WTC11 (cell line): ENCODE measurements around the gene CD84. TPM values are rescaled to one million over a fixed set of nuclear protein-coding genes. Genes with fewer than 3 reads are reported as not detected.

Experiments used
- ATAC-seq: fragments of 200-7000 bp; cut with Tn5 transposase; 2 replicates; pipeline ENCODE4 v1.10.0; 2021; ENCODE audit warnings: mild to moderate bottlenecking, moderate library complexity
- CTCF ChIA-PET: fragments of 300-600 bp; sonication (Branson Sonifier 250); formaldehyde crosslinking; loops from one replicate; lab custom pipeline; 2021; ENCODE audit warnings: antibody characterized with exemption; lab: Charles Lee
- POLR2A ChIA-PET: fragments of 350-600 bp; sonication (Branson Sonifier 250); formaldehyde crosslinking; loops from one replicate; lab custom pipeline; 2021; ENCODE audit warnings: antibody characterized with exemption; lab: Charles Lee
- DNase-seq: peaks from one replicate; pipeline ENCODE4 v3.0.0; 2021; ENCODE audit warnings: low spot score
- H3K27ac Mint-ChIP-seq: 2 replicates; pipeline ENCODE4 v1.8.0; 2021; ENCODE audit warnings: mixed read lengths
- H3K27me3 Mint-ChIP-seq: 2 replicates; pipeline ENCODE4 v1.8.0; 2021; ENCODE audit warnings: low read depth, mild to moderate bottlenecking, moderate library complexity, mixed read lengths
- H3K36me3 Mint-ChIP-seq: 2 replicates; pipeline ENCODE4 v1.8.0; 2021; ENCODE audit warnings: mixed read lengths
- H3K4me1 Mint-ChIP-seq: 2 replicates; pipeline ENCODE4 v1.8.0; 2022; ENCODE audit warnings: mixed read lengths
- H3K4me3 Mint-ChIP-seq: 2 replicates; pipeline ENCODE4 v1.8.0; 2021; ENCODE audit warnings: mild to moderate bottlenecking, moderate library complexity, mixed read lengths
- H3K9me3 Mint-ChIP-seq: 2 replicates; pipeline ENCODE4 v1.8.0; 2021; ENCODE audit warnings: mixed read lengths
- FOXJ3 ChIP-seq: sonication (generic); formaldehyde crosslinking; IDR thresholded peaks from 2 replicates; pipeline ENCODE4 v1.9.0; 2021; ENCODE audit warnings: missing genetic modification reagents, mild to moderate bottlenecking, borderline replicate concordance
- FOXK1 ChIP-seq: sonication (generic); formaldehyde crosslinking; IDR thresholded peaks from 2 replicates; pipeline ENCODE4 v1.8.0; 2022; ENCODE audit warnings: mild to moderate bottlenecking, moderate library complexity, missing genetic modification reagents
- FOXP1 ChIP-seq: sonication (generic); formaldehyde crosslinking; IDR thresholded peaks from 2 replicates; pipeline ENCODE4 v1.8.0; 2022; ENCODE audit warnings: missing genetic modification reagents, mild to moderate bottlenecking, moderate library complexity, borderline replicate concordance
- GABPB1 ChIP-seq: sonication (generic); formaldehyde crosslinking; IDR thresholded peaks from 2 replicates; pipeline ENCODE4 v1.8.1; 2023; ENCODE audit warnings: mild to moderate bottlenecking, missing genetic modification reagents
- GRHL2 ChIP-seq: fragments of 250-450 bp; sonication (Bioruptor Pico); IDR thresholded peaks from 2 replicates; pipeline ENCODE4 v1.8.0; 2022; ENCODE audit warnings: mild to moderate bottlenecking, moderate library complexity; ENCODE audit not compliant: insufficient replicate concordance, severe bottlenecking
- HMGA2 ChIP-seq: fragments of 250-450 bp; sonication (Bioruptor Pico); IDR thresholded peaks from 2 replicates; pipeline ENCODE4 v1.4.0; 2021; ENCODE audit warnings: mild to moderate bottlenecking, moderate library complexity
- KAT7 ChIP-seq: sonication (generic); formaldehyde crosslinking; IDR thresholded peaks from 2 replicates; pipeline ENCODE4 v1.8.1; 2023; ENCODE audit warnings: missing genetic modification reagents, mild to moderate bottlenecking, borderline replicate concordance
- MAX ChIP-seq: sonication (generic); formaldehyde crosslinking; IDR thresholded peaks from 2 replicates; pipeline ENCODE4 v1.8.0; 2022; ENCODE audit warnings: mild to moderate bottlenecking, missing genetic modification reagents
- MXD4 ChIP-seq: fragments of 250-450 bp; sonication (Bioruptor Pico); IDR thresholded peaks from 2 replicates; pipeline ENCODE4 v1.8.0; 2021; ENCODE audit warnings: mild to moderate bottlenecking, moderate library complexity, borderline replicate concordance
- PRRX2 ChIP-seq: fragments of 250-450 bp; sonication (Bioruptor Pico); IDR thresholded peaks from 2 replicates; pipeline ENCODE4 v1.8.0; 2021; ENCODE audit warnings: mild to moderate bottlenecking
- TCF7 ChIP-seq: sonication (generic); formaldehyde crosslinking; IDR thresholded peaks from 2 replicates; pipeline ENCODE4 v1.8.0; 2022; ENCODE audit warnings: mild to moderate bottlenecking, low read depth, missing genetic modification reagents, moderate library complexity
- TP53 ChIP-seq: sonication (generic); formaldehyde crosslinking; IDR thresholded peaks from 2 replicates; pipeline ENCODE4 v1.8.1; 2023; ENCODE audit warnings: mild to moderate bottlenecking, missing genetic modification reagents
- ZMAT4 ChIP-seq: fragments of 250-450 bp; sonication (Bioruptor Pico); IDR thresholded peaks from 2 replicates; pipeline ENCODE4 v1.9.0; 2021; ENCODE audit warnings: mild to moderate bottlenecking
- ZNF219 ChIP-seq: sonication (generic); formaldehyde crosslinking; IDR thresholded peaks from 2 replicates; pipeline ENCODE4 v1.8.0; 2023; ENCODE audit warnings: missing genetic modification reagents, mild to moderate bottlenecking, borderline replicate concordance
- ZNF263 ChIP-seq: sonication (generic); formaldehyde crosslinking; IDR thresholded peaks from 2 replicates; pipeline ENCODE4 v1.8.1; 2022; ENCODE audit warnings: low read depth, mild to moderate bottlenecking, moderate library complexity, missing genetic modification reagents
- ZNF317 ChIP-seq: sonication (generic); formaldehyde crosslinking; IDR thresholded peaks from 2 replicates; pipeline ENCODE4 v1.8.1; 2023; ENCODE audit warnings: low read depth, mild to moderate bottlenecking, moderate library complexity, missing genetic modification reagents, borderline replicate concordance
- ZNF671 ChIP-seq: fragments of 250-450 bp; sonication (Bioruptor Pico); IDR thresholded peaks from 2 replicates; pipeline ENCODE4 v1.8.0; 2021; ENCODE audit warnings: mild to moderate bottlenecking
- total RNA-seq: library from RNA; stranded (reverse); gene quantifications from 3 replicates; pipeline ENCODE4 v1.2.3, GENCODE V29; 2021
- TF ChIP-seq, protein P1 (sequence below): sonication (generic); formaldehyde crosslinking; IDR thresholded peaks from 2 replicates; pipeline ENCODE4 v1.8.0; 2023; ENCODE audit warnings: mild to moderate bottlenecking, missing genetic modification reagents
- TF ChIP-seq, protein P2 (sequence below): sonication (generic); formaldehyde crosslinking; IDR thresholded peaks from 2 replicates; pipeline ENCODE4 v1.8.1; 2023; ENCODE audit warnings: mild to moderate bottlenecking, missing genetic modification reagents
- TF ChIP-seq, protein P3 (sequence below): sonication (generic); formaldehyde crosslinking; conservative IDR thresholded peaks from 2 replicates; pipeline ENCODE4 v1.8.1; 2023; ENCODE audit warnings: mild to moderate bottlenecking, low read depth, missing genetic modification reagents, moderate library complexity
- TF ChIP-seq, protein P4 (sequence below): sonication (generic); formaldehyde crosslinking; IDR thresholded peaks from 2 replicates; pipeline ENCODE4 v1.8.1; 2022; ENCODE audit warnings: mild to moderate bottlenecking, moderate library complexity, missing genetic modification reagents

The CD84 gene
- total RNA-seq, 1 experiment from 2014 or later, result 0.17 TPM

DNA sequence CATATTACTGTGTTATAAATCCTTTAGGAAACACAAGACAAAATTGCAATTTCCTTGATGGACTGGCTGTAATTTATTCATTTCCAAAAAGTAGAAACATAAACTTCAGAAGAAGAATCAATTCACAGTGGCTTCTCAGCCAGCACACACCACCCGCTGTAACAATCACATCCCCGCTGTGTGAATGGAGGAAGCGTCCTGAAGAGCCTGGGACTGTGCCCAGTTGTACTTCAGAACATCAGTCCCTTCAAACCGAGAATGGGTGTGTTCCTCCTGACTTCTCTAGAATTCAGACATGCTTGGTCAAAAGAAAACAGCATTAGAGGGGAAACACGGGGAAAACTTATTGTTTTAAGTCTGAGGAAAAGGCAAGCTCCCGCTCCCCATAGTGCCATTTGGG, 28.8 kb upstream of the CD84 start:
- CTCF ChIA-PET, result interaction anchor here (0.7 to 5.9 kb wide), 7 partner anchors 10 to 169 kb away, joined by 3 to 53 read pairs (median 4); no protein-coding TSS in a partner anchor
- Mint-ChIP-seq H3K4me1 (peaks cover 53% of the 10 kb centered on the region), H3K4me3 (no peak overlapping the region), H3K9me3 (peaks cover 24% of the 10 kb centered on the region), H3K27me3 (no peaks in the 10 kb centered on the region; the same call in 1 of the 2 replicates), H3K27ac (no peak overlapping the region), H3K36me3 (peaks cover 6% of the 10 kb centered on the region)
- no peak for DNase-seq
- POLR2A ChIA-PET, result no interaction called here
- TF ChIP-seq TCF7 (no peak), MAX (CRISPR knock-in tag) (no peak), ZNF219 (CRISPR knock-in tag) (no peak), FOXK1 (no peak), ZNF671 (CRISPR knock-in tag) (no peak), ZMAT4 (CRISPR knock-in tag) (no peak), FOXJ3 (no peak), MXD4 (CRISPR knock-in tag) (no peak), FOXP1 (no peak)
- TF ChIP-seq, protein P1, sequence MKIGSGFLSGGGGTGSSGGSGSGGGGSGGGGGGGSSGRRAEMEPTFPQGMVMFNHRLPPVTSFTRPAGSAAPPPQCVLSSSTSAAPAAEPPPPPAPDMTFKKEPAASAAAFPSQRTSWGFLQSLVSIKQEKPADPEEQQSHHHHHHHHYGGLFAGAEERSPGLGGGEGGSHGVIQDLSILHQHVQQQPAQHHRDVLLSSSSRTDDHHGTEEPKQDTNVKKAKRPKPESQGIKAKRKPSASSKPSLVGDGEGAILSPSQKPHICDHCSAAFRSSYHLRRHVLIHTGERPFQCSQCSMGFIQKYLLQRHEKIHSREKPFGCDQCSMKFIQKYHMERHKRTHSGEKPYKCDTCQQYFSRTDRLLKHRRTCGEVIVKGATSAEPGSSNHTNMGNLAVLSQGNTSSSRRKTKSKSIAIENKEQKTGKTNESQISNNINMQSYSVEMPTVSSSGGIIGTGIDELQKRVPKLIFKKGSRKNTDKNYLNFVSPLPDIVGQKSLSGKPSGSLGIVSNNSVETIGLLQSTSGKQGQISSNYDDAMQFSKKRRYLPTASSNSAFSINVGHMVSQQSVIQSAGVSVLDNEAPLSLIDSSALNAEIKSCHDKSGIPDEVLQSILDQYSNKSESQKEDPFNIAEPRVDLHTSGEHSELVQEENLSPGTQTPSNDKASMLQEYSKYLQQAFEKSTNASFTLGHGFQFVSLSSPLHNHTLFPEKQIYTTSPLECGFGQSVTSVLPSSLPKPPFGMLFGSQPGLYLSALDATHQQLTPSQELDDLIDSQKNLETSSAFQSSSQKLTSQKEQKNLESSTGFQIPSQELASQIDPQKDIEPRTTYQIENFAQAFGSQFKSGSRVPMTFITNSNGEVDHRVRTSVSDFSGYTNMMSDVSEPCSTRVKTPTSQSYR (CRISPR knock-in tag), result no peak
- ATAC-seq, result no peak

- Mint-ChIP-seq H3K4me1 (peaks cover 53% of the 10 kb centered on the region), H3K27ac (no peak overlapping the region), H3K36me3 (peaks cover 10% of the 10 kb centered on the region), H3K27me3 (no peaks in the 10 kb centered on the region; the same call in 1 of the 2 replicates), H3K9me3 (peaks cover 28% of the 10 kb centered on the region), H3K4me3 (no peak overlapping the region)
- CTCF ChIA-PET, result interaction anchor here (0.6 to 5.9 kb wide), 16 partner anchors 9 to 179 kb away, joined by 3 to 53 read pairs (median 4); no protein-coding TSS in a partner anchor
- POLR2A ChIA-PET, result no interaction called here
- TF ChIP-seq ZMAT4 (CRISPR knock-in tag), result no peak
- TF ChIP-seq PRRX2 (CRISPR knock-in tag), result no peak
- TF ChIP-seq KAT7, result no peak
- TF ChIP-seq ZNF263 (CRISPR knock-in tag), result no peak
- TF ChIP-seq GRHL2, result no peak
- TF ChIP-seq ZNF671 (CRISPR knock-in tag), result no peak
- TF ChIP-seq, protein P2, sequence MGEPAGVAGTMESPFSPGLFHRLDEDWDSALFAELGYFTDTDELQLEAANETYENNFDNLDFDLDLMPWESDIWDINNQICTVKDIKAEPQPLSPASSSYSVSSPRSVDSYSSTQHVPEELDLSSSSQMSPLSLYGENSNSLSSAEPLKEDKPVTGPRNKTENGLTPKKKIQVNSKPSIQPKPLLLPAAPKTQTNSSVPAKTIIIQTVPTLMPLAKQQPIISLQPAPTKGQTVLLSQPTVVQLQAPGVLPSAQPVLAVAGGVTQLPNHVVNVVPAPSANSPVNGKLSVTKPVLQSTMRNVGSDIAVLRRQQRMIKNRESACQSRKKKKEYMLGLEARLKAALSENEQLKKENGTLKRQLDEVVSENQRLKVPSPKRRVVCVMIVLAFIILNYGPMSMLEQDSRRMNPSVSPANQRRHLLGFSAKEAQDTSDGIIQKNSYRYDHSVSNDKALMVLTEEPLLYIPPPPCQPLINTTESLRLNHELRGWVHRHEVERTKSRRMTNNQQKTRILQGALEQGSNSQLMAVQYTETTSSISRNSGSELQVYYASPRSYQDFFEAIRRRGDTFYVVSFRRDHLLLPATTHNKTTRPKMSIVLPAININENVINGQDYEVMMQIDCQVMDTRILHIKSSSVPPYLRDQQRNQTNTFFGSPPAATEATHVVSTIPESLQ (CRISPR knock-in tag), result no peak
- no peak for TF ChIP-seq ZNF317 (CRISPR knock-in tag)
- TF ChIP-seq, protein P3, sequence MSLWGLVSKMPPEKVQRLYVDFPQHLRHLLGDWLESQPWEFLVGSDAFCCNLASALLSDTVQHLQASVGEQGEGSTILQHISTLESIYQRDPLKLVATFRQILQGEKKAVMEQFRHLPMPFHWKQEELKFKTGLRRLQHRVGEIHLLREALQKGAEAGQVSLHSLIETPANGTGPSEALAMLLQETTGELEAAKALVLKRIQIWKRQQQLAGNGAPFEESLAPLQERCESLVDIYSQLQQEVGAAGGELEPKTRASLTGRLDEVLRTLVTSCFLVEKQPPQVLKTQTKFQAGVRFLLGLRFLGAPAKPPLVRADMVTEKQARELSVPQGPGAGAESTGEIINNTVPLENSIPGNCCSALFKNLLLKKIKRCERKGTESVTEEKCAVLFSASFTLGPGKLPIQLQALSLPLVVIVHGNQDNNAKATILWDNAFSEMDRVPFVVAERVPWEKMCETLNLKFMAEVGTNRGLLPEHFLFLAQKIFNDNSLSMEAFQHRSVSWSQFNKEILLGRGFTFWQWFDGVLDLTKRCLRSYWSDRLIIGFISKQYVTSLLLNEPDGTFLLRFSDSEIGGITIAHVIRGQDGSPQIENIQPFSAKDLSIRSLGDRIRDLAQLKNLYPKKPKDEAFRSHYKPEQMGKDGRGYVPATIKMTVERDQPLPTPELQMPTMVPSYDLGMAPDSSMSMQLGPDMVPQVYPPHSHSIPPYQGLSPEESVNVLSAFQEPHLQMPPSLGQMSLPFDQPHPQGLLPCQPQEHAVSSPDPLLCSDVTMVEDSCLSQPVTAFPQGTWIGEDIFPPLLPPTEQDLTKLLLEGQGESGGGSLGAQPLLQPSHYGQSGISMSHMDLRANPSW (CRISPR knock-in tag), result no peak
- TF ChIP-seq TP53 (CRISPR knock-in tag), result no peak
- TF ChIP-seq GABPB1 (CRISPR knock-in tag), result no peak
- TF ChIP-seq, protein P4, sequence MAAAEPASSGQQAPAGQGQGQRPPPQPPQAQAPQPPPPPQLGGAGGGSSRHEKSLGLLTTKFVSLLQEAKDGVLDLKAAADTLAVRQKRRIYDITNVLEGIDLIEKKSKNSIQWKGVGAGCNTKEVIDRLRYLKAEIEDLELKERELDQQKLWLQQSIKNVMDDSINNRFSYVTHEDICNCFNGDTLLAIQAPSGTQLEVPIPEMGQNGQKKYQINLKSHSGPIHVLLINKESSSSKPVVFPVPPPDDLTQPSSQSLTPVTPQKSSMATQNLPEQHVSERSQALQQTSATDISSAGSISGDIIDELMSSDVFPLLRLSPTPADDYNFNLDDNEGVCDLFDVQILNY (CRISPR knock-in tag), result no peak
- no peak for TF ChIP-seq HMGA2 (CRISPR knock-in tag)
- DNase-seq (no peak), ATAC-seq (no peak)
Observed at GRCh38 chr1:160607672-160608032, 28.4 kb upstream of the CD84 start.
